Spleen (tissue), 7 donors: ENCODE results near the gene FGD5.

Experiments
- CTCF ChIP-seq, 11 experiments: fragments of 200-600 bp in 7 of 11; fragments of 450-650 bp in 4 of 11; sonication (generic) in 4 of 11; IDR thresholded peaks in 8 of 11; conservative IDR thresholded peaks in 3 of 11; 1 replicate in 7 of 11; 2 replicates in 4 of 11; pipeline versions ENCODE4 v1.4.0 to v1.8.0; 2016 to 2021; ENCODE audit warnings: antibody characterized with exemption in 11 of 11, inconsistent platforms in 4 of 11, mild to moderate bottlenecking in 1 of 11
- POLR2A ChIP-seq, 3 donors: fragments of 450-650 bp; IDR thresholded peaks; one replicate each; pipeline ENCODE4 v1.5.1; 2017; ENCODE audit warnings: antibody characterized with exemption in 3 of 3, mild to moderate bottlenecking in 1 of 3
- donor health status: DM: no; HTN: no; CAD: no; lungs with moderate emphysema.
- donor health status: DM: no; HTN: no; CAD: no.
- donor health status: DM: no; HTN: no; CAD: no.

DNA sequence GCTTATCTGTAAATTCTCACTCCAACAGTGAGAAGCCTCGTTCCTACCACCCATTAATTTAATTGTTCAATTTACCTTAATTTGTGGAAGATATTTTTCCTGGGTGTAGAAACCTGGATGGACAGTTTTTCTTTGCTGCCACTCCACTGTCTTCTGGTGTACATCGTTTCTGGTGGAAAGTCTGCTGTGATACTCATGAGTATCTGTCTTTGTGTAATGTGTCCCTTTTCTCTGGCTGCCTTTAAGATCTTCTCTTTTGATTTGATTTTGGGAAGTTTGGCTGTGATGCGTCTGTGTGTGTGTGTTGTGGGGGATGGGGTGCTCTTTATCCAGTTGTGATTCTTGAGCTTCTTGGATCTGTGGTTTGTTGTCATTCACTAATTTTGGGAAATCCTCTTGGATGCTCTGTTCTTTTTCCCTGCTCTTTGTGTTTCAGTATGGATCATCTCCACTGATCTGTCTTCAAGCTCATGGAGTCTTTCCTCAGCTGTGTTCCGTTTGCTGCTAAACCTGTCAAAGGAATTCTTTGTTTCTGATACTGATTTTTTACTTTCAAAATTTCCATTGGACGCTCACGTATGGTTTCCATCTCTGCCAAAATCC is 86.4 kb downstream of the FGD5 start:
- TF ChIP-seq CTCF (IDR thresholded peaks at IDR 0.05 in 8 of 11, conservative IDR thresholded peaks at IDR 0.05 in 3 of 11) (no peak), POLR2A (IDR thresholded peaks at IDR 0.05) (no peak)
